ENCODE results near the gene CAPN12.

- TF ChIP-seq EZH2 (IDR thresholded peaks at IDR 0.05; ENCODE audit: insufficient read depth, poor library complexity, severe bottlenecking) (no peak), EZH2phosphoT487 (IDR thresholded peaks at IDR 0.05; ENCODE audit: insufficient read depth, low read depth) (no peak)
These were observed 13.9 kb downstream of the CAPN12 start for GRCh38 chr19:38730470-38730730.

Data from GM23248 (cell line).